HepG2 (cell line): ENCODE data around the gene BSND. TPM values are rescaled to one million over a fixed set of nuclear protein-coding genes. Genes with fewer than 3 reads are reported as not detected.

Experiments used
- HIVEP1 ChIP-seq: sonication (generic); formaldehyde crosslinking; IDR thresholded peaks from 2 replicates; pipeline ENCODE4 v1.4.0; 2020; ENCODE audit warnings: mild to moderate bottlenecking, missing genetic modification reagents
- KLF6 ChIP-seq: IDR thresholded peaks from 2 replicates; pipeline ENCODE4 v1.8.0; 2016; ENCODE audit warnings: missing biosample characterization, missing genetic modification reagents
- MBNL3 ChIP-seq: fragments of 250-450 bp; sonication (Bioruptor Pico); conservative IDR thresholded peaks from 2 replicates; pipeline ENCODE4 v1.8.0; 2022; ENCODE audit warnings: mild to moderate bottlenecking, inconsistent platforms
- NKX3-1 ChIP-seq: sonication (generic); formaldehyde crosslinking; IDR thresholded peaks from 2 replicates; pipeline ENCODE4 v1.5.0; 2020; ENCODE audit warnings: missing genetic modification reagents
- ZC3H4 ChIP-seq: sonication (generic); formaldehyde crosslinking; IDR thresholded peaks from 2 replicates; pipeline ENCODE4 v1.4.0; 2020; ENCODE audit warnings: missing genetic modification reagents, borderline replicate concordance
- polyA plus RNA-seq, 8 experiments: library from polyadenylated mRNA; depleted of rRNA in 3 of 8; stranded (reverse) in 7 of 8; unstranded in 1 of 8; fragments of >200 nt; fragmentation: Illumina TruSeq in 4 of 8; extraction: Trizol in 4 of 8; gene quantifications; 2 replicates each; pipeline versions ENCODE4 v1.2.1 to v1.2.3, GENCODE V29; 2011 to 2016; ENCODE audit warnings: low read depth in 4 of 8, missing spikeins in 1 of 8, mixed read lengths in 1 of 8; ENCODE audit not compliant: insufficient read depth in 1 of 8
- total RNA-seq, 5 experiments: library from RNA; depleted of rRNA; stranded (reverse); fragments of >200 nt; fragmentation: Illumina TruSeq; extraction: Trizol; gene quantifications; 2 replicates each; pipeline ENCODE4 v1.2.3, GENCODE V29; 2016; ENCODE audit warnings: low read depth in 1 of 5
- TF ChIP-seq, protein P1 (sequence below): sonication (generic); formaldehyde crosslinking; IDR thresholded peaks from 2 replicates; pipeline ENCODE4 v1.4.0; 2020; ENCODE audit warnings: mild to moderate bottlenecking, missing genetic modification reagents, borderline replicate concordance
- TF ChIP-seq, protein P2 (sequence below): sonication (generic); formaldehyde crosslinking; IDR thresholded peaks from 2 replicates; pipeline ENCODE4 v1.9.0; 2022; ENCODE audit warnings: missing genetic modification reagents, mild to moderate bottlenecking, borderline replicate concordance

Gene BSND
- total and polyA plus RNA-seq, 2 of the 13 experiments (the other 11 are each of a cell fraction or from before 2014, with no cell fraction given), result not detected

DNA sequence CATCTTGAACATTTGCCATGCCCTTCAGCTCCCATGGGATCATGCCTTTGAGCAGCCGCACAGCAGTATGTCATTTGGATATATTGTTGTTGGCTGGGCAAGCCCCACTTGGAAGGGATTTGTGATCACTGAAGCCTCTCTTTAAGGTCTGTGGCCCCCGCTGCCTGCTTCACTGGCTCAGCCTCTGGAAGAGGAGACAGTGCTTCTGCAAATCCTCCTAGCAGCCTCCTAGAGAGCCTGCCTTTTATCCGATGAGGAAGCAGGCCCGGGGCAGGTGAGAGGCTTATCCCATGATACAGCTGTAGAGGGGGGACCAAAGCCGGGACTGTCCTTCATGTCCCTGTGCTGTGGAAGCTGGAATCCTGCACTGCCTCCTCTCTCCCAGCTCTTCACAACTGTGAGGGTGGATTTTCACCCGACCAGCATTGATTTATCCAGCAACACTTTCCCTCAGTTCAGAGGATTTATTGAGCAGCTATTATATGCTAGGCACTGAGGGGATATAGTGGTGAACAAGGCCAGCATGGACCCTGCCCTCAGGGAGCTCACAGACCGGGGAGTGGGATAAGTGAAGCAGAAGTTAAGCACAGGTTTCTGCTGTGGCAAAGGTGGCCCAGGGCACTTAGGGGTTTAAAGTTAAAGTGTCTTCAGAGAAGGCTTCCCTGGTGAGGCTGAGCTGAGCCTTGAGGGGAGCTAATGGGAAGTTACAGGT lies 14.4 kb upstream of the BSND start (continued):
- TF ChIP-seq, protein P1, sequence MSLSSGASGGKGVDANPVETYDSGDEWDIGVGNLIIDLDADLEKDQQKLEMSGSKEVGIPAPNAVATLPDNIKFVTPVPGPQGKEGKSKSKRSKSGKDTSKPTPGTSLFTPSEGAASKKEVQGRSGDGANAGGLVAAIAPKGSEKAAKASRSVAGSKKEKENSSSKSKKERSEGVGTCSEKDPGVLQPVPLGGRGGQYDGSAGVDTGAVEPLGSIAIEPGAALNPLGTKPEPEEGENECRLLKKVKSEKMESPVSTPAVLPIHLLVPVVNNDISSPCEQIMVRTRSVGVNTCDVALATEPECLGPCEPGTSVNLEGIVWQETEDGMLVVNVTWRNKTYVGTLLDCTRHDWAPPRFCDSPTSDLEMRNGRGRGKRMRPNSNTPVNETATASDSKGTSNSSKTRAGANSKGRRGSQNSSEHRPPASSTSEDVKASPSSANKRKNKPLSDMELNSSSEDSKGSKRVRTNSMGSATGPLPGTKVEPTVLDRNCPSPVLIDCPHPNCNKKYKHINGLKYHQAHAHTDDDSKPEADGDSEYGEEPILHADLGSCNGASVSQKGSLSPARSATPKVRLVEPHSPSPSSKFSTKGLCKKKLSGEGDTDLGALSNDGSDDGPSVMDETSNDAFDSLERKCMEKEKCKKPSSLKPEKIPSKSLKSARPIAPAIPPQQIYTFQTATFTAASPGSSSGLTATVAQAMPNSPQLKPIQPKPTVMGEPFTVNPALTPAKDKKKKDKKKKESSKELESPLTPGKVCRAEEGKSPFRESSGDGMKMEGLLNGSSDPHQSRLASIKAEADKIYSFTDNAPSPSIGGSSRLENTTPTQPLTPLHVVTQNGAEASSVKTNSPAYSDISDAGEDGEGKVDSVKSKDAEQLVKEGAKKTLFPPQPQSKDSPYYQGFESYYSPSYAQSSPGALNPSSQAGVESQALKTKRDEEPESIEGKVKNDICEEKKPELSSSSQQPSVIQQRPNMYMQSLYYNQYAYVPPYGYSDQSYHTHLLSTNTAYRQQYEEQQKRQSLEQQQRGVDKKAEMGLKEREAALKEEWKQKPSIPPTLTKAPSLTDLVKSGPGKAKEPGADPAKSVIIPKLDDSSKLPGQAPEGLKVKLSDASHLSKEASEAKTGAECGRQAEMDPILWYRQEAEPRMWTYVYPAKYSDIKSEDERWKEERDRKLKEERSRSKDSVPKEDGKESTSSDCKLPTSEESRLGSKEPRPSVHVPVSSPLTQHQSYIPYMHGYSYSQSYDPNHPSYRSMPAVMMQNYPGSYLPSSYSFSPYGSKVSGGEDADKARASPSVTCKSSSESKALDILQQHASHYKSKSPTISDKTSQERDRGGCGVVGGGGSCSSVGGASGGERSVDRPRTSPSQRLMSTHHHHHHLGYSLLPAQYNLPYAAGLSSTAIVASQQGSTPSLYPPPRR (CRISPR knock-in tag), result no peak
- TF ChIP-seq ZC3H4 (CRISPR knock-in tag), result no peak
- no peak for TF ChIP-seq KLF6 (CRISPR knock-in tag)
- TF ChIP-seq HIVEP1 (CRISPR knock-in tag), result no peak
- TF ChIP-seq MBNL3 (CRISPR knock-in tag), result no peak
- TF ChIP-seq, protein P2, sequence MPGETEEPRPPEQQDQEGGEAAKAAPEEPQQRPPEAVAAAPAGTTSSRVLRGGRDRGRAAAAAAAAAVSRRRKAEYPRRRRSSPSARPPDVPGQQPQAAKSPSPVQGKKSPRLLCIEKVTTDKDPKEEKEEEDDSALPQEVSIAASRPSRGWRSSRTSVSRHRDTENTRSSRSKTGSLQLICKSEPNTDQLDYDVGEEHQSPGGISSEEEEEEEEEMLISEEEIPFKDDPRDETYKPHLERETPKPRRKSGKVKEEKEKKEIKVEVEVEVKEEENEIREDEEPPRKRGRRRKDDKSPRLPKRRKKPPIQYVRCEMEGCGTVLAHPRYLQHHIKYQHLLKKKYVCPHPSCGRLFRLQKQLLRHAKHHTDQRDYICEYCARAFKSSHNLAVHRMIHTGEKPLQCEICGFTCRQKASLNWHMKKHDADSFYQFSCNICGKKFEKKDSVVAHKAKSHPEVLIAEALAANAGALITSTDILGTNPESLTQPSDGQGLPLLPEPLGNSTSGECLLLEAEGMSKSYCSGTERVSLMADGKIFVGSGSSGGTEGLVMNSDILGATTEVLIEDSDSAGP, result no peak
- TF ChIP-seq NKX3-1 (CRISPR knock-in tag), result no peak
